GM21526 (cell line): Measurements from ENCODE around the gene DPP8.
"Not testable (repeated sequence)": the region's sequence is repeated elsewhere in the genome, so short reads cannot be mapped to it uniquely, and the experiment has no call there.

Experiments
- ATAC-seq: cut with Tn5 transposase; IDR thresholded peaks from one replicate; pipeline ENCODE4 v1.9.1; 2021; ENCODE audit warnings: moderate library complexity; ENCODE audit not compliant: unreplicated experiment, low FRiP score

DPP8 gene

GRCh38 chr15:65408324-65409035 is 109.0 kb downstream of the DPP8 start:
- no peak for ATAC-seq

- ATAC-seq, result no peak
Observed at GRCh38 chr15:65406424-65407000, 111.0 kb downstream of the DPP8 start.

- no peak for ATAC-seq
Observed at GRCh38 chr15:65405791-65406423, 111.6 kb downstream of the DPP8 start.

- no peak for ATAC-seq
Observed at GRCh38 chr15:65404186-65404872, 113.2 kb downstream of the DPP8 start.

GRCh38 chr15:65402961-65403360 is 114.5 kb downstream of the DPP8 start:
- ATAC-seq, result no peak

GRCh38 chr15:65401611-65402240 is 115.8 kb downstream of the DPP8 start:
- ATAC-seq, result no peak

- ATAC-seq, result no peak
Observed at GRCh38 chr15:65400760-65401610, 116.5 kb downstream of the DPP8 start.

- no peak for ATAC-seq
Observed at GRCh38 chr15:65399997-65400396, 117.5 kb downstream of the DPP8 start.

GRCh38 chr15:65399001-65399706 is 118.3 kb downstream of the DPP8 start:
- no peak for ATAC-seq

GRCh38 chr15:65398486-65398885 is 119.0 kb downstream of the DPP8 start:
- ATAC-seq, result not testable (repeated sequence)

GRCh38 chr15:65396965-65397317 is 120.5 kb downstream of the DPP8 start:
- no peak for ATAC-seq

GRCh38 chr15:65396283-65396964 is 121.1 kb downstream of the DPP8 start:
- no peak for ATAC-seq

GRCh38 chr15:65395567-65396202 is 121.8 kb downstream of the DPP8 start:
- no peak for ATAC-seq

- no peak for ATAC-seq
Observed at GRCh38 chr15:65394936-65395335, 122.6 kb downstream of the DPP8 start.

GRCh38 chr15:65394280-65394789 is 123.2 kb downstream of the DPP8 start:
- ATAC-seq, result no peak

GRCh38 chr15:65393557-65393956 is 123.9 kb downstream of the DPP8 start:
- no peak for ATAC-seq

- ATAC-seq, result no peak
Observed at GRCh38 chr15:65393091-65393490, 124.4 kb downstream of the DPP8 start.
